GM18505 (cell line): Measurements from ENCODE around the gene GIT1.
A peak's percentile ranks its signal among the peaks of the same experiment; 100 is the strongest.

Experiments used
- ATAC-seq: cut with Tn5 transposase; IDR thresholded peaks from one replicate; pipeline ENCODE4 v1.9.1; 2021; ENCODE audit not compliant: unreplicated experiment
- POLR2A ChIP-seq: IDR thresholded peaks from 4 replicates; pipeline ENCODE4 v1.6.1; 2011; ENCODE audit warnings: borderline replicate concordance; ENCODE audit not compliant: insufficient read depth, insufficient read length; ENCODE audit errors: extremely low read depth

The GIT1 gene

GRCh38 chr17:29573871-29574731 is 15.3 kb downstream of the GIT1 start:
- no peak for ATAC-seq
- TF ChIP-seq POLR2A, result no peak

DNA sequence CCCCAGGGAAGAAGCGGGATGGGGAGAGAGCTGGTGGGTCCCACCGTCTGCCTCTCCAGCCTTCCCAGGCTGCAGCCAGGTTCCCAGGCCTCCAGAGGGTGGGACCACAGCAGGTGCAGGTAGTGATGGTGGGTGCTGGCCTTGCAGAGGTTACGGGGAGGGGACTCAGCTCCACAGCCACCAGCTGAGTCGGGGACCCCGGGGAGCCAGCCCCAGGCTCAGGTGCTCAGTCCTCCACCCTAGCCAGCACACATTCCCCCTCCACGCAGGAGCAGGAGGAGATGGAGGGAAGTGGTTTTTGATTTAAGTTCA is 15.9 kb downstream of the GIT1 start:
- no peak for TF ChIP-seq POLR2A
- ATAC-seq, result no peak

DNA sequence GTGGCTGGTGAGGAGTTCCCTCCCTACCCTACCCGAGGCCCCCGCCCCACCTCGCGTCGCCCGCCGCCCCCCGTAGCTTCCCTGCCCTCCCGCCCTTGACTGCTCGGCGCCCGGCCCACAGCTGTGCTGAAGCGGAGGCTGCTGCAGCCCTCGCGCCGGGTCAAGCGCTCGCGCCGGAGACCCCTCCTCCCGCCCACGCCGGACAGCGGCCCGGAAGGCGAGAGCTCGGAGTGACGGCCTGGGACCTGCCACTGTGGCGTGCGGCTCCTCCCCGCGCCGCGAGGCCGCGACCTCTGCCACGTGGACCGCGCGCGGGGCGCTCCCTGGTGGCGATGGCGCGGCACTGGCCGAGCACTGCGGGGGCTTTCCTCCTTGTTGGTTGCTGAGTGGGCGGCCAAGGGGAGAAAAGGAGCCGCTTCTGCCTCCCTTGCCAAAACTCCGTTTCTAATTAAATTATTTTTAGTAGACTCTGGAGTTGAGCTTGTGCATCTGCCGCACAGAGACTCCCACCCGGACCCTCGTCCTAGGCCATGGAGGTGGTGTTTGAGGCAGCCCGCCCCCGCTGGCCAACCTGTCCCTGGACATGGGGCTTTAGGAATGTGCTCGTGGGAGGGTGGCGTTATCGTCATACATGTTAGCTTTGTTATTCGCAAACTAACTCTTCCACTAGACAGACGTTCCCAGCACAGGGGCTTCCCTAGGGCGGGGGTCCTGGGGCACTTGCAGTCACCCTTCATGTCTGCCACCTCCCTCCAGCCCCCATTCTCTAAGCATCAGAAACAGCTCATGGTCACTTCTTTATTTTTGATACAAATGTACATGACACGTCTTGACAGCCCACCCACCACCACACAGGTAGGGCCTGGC is 16.5 kb downstream of the GIT1 start:
- no peak for TF ChIP-seq POLR2A
- no peak for ATAC-seq

GRCh38 chr17:29571883-29572681 is 17.4 kb downstream of the GIT1 start:
- no peak for TF ChIP-seq POLR2A
- ATAC-seq, result no peak

- no peak for TF ChIP-seq POLR2A
- no peak for ATAC-seq
These were observed 18.0 kb downstream of the GIT1 start for GRCh38 chr17:29571486-29571882.

- ATAC-seq, result no peak
- TF ChIP-seq POLR2A, result no peak
These were observed 18.9 kb downstream of the GIT1 start for GRCh38 chr17:29570521-29570920.

- no peak for TF ChIP-seq POLR2A
- no peak for ATAC-seq
These were observed 20.1 kb downstream of the GIT1 start for GRCh38 chr17:29569245-29569950.

GRCh38 chr17:29568331-29569244 is 20.9 kb downstream of the GIT1 start, which contains the start of gene TP53I13:
Gene TP53I13 (plus strand): TSS chr17:29568701. CDS start chr17:29568759, 58 bp downstream.
- peak; percentile 75 for TF ChIP-seq POLR2A
- peak; percentile 41 for ATAC-seq

GRCh38 chr17:29567554-29568330 is 21.7 kb downstream of the GIT1 start:
- ATAC-seq, result peak; percentile 33

DNA sequence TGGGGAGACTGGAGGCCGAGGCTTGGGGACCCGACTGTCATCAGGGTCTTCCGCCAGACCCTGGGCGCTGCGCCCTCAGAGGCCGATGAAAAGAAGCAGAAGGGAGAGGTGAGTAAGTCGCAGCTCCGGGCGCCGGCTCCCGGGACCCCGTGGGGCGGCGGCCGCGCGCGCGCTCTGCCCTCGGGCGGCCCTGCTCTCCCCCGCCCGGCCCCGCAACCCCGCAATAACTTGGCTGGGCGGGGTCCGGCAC is 22.2 kb downstream of the GIT1 start:
- no peak for ATAC-seq
- no peak for TF ChIP-seq POLR2A

More at GRCh38 chr17:29567554-29568330, 21.7 kb downstream of the GIT1 start:
- peak; percentile 28 for TF ChIP-seq POLR2A
